Ishikawa (cell line): ENCODE results near the gene OTUD4.

Source experiments
- EP300 ChIP-seq: IDR thresholded peaks from 2 replicates; pipeline ENCODE4 v1.6.1; 2012; ENCODE audit warnings: borderline replicate concordance
- FOXM1 ChIP-seq: IDR thresholded peaks from 2 replicates; pipeline ENCODE4 v1.6.1; 2012; ENCODE audit warnings: low read depth, borderline replicate concordance
- RAD21 ChIP-seq: IDR thresholded peaks from 2 replicates; pipeline ENCODE4 v1.6.1; 2012; ENCODE audit warnings: low read depth
- TCF12 ChIP-seq: IDR thresholded peaks from 2 replicates; pipeline ENCODE4 v1.6.1; 2012; ENCODE audit warnings: low read depth
- TF ChIP-seq, protein P1 (sequence below): IDR thresholded peaks from 2 replicates; pipeline ENCODE4 v1.6.1; 2012; ENCODE audit warnings: low read depth, mild to moderate bottlenecking
- TF ChIP-seq, protein P2 (sequence below): IDR thresholded peaks from 2 replicates; pipeline ENCODE4 v1.6.1; 2012

DNA sequence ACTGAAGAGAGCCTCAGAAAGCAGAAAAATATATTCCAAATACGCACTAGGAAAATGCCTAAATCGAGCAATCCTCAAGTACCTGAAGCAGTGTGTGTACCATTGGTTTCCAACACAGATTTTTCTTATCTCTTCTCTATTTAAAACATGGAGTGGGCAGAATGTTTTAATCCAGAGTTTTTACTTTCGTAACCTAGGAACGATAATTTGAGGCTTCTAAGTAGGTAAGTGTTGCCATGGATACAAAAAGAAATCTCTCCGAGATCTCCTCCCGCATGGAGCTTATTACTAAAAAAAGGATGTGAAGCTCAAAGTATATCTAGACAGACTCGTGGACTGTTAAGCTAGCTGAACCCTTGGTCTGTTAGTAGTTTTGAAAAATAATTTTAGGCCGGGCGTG lies 23.0 kb upstream of the OTUD4 start:
- TF ChIP-seq FOXM1: no peak
- TF ChIP-seq, protein P1, sequence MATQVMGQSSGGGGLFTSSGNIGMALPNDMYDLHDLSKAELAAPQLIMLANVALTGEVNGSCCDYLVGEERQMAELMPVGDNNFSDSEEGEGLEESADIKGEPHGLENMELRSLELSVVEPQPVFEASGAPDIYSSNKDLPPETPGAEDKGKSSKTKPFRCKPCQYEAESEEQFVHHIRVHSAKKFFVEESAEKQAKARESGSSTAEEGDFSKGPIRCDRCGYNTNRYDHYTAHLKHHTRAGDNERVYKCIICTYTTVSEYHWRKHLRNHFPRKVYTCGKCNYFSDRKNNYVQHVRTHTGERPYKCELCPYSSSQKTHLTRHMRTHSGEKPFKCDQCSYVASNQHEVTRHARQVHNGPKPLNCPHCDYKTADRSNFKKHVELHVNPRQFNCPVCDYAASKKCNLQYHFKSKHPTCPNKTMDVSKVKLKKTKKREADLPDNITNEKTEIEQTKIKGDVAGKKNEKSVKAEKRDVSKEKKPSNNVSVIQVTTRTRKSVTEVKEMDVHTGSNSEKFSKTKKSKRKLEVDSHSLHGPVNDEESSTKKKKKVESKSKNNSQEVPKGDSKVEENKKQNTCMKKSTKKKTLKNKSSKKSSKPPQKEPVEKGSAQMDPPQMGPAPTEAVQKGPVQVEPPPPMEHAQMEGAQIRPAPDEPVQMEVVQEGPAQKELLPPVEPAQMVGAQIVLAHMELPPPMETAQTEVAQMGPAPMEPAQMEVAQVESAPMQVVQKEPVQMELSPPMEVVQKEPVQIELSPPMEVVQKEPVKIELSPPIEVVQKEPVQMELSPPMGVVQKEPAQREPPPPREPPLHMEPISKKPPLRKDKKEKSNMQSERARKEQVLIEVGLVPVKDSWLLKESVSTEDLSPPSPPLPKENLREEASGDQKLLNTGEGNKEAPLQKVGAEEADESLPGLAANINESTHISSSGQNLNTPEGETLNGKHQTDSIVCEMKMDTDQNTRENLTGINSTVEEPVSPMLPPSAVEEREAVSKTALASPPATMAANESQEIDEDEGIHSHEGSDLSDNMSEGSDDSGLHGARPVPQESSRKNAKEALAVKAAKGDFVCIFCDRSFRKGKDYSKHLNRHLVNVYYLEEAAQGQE: no peak
- no peak for TF ChIP-seq EP300
- TF ChIP-seq, protein P2, sequence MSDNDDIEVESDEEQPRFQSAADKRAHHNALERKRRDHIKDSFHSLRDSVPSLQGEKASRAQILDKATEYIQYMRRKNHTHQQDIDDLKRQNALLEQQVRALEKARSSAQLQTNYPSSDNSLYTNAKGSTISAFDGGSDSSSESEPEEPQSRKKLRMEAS: no peak
- TF ChIP-seq RAD21: no peak
- no peak for TF ChIP-seq TCF12
